IMR-90 (cell line): ENCODE results near the gene SLC66A3. TPM values are rescaled to one million over a fixed set of nuclear protein-coding genes. Genes with fewer than 3 reads are reported as not detected.
A peak's percentile ranks its signal among the peaks of the same experiment; 100 is the strongest.

Experiments
- ATAC-seq: fragments of 200-7000 bp; cut with Tn5 transposase; 2 replicates; pipeline ENCODE4 v1.9.1; 2020; ENCODE audit warnings: low read depth, mild to moderate bottlenecking, moderate library complexity
- BruUV-seq: library from RNA; stranded (reverse); fragments of 400-500 nt; replicated peaks from 2 replicates; lab custom pipeline; 2021; lab: Mats Ljungman, UMichigan
- CTCF ChIA-PET: fragments of 300-600 bp; formaldehyde crosslinking; extraction: SDS; loops from one replicate; lab custom pipeline; 2021; ENCODE audit warnings: antibody characterized with exemption; lab: Yijun Ruan, JAX
- POLR2A ChIA-PET: fragments of 300-600 bp; sonication (Branson Sonifier 250); formaldehyde crosslinking; loops from one replicate; lab custom pipeline; 2022; ENCODE audit warnings: antibody characterized with exemption; ENCODE audit not compliant: unreplicated experiment; lab: Charles Lee
- DNase-seq: peaks from one replicate; pipeline ENCODE4 v3.0.0; 2013
- H2AFZ ChIP-seq: replicated peaks from 2 replicates; pipeline ENCODE3; 2013; ENCODE audit warnings: low read length, mild to moderate bottlenecking; ENCODE audit not compliant: poor library complexity
- H2AK5ac ChIP-seq: 2 replicates; pipeline ENCODE4 v1.6.1; 2013; ENCODE audit warnings: low read depth, low read length, inconsistent platforms
- H2AK9ac ChIP-seq: replicated peaks from 2 replicates; pipeline ENCODE3; 2013; ENCODE audit warnings: mild to moderate bottlenecking, low read depth, low read length, moderate library complexity; ENCODE audit not compliant: poor library complexity
- H2BK120ac ChIP-seq: 2 replicates; pipeline ENCODE4 v1.6.1; 2013; ENCODE audit warnings: low read depth, low read length, inconsistent platforms
- H2BK15ac ChIP-seq: 3 replicates; pipeline ENCODE4 v1.6.1; 2013; ENCODE audit warnings: low read depth, low read length, inconsistent platforms
- H2BK20ac ChIP-seq: 2 replicates; pipeline ENCODE4 v1.6.1; 2013; ENCODE audit warnings: low read depth, mild to moderate bottlenecking, inconsistent platforms, low read length, moderate library complexity
- H2BK5ac ChIP-seq: 2 replicates; pipeline ENCODE4 v1.6.1; 2013; ENCODE audit warnings: mild to moderate bottlenecking, low read depth, low read length, inconsistent platforms; ENCODE audit not compliant: poor library complexity, severe bottlenecking
- H3K14ac ChIP-seq: replicated peaks from 2 replicates; pipeline ENCODE4 v1.6.1; 2013; ENCODE audit warnings: low read depth, low read length, inconsistent platforms
- H3K18ac ChIP-seq: 2 replicates; pipeline ENCODE4 v1.6.1; 2013; ENCODE audit warnings: low read depth, low read length, control low read depth
- H3K23ac ChIP-seq: 2 replicates; pipeline ENCODE4 v1.6.1; 2013; ENCODE audit warnings: low read depth, low read length, inconsistent platforms
- H3K27ac ChIP-seq: 2 replicates; pipeline ENCODE4 v1.5.1; 2013; ENCODE audit warnings: mild to moderate bottlenecking, control low read depth, low read length; ENCODE audit not compliant: insufficient read depth
- H3K27me3 ChIP-seq: 2 replicates; pipeline ENCODE4 v1.6.1; 2013; ENCODE audit warnings: low read length; ENCODE audit not compliant: control insufficient read depth, insufficient read depth
- H3K36me3 ChIP-seq: 2 replicates; pipeline ENCODE4 v1.6.1; 2013; ENCODE audit warnings: low read length, mixed read lengths; ENCODE audit not compliant: control insufficient read depth, insufficient read depth
- H3K4ac ChIP-seq: 2 replicates; pipeline ENCODE4 v1.6.1; 2013; ENCODE audit warnings: low read depth, low read length, inconsistent platforms
- H3K4me1 ChIP-seq: 2 replicates; pipeline ENCODE4 v1.6.1; 2013; ENCODE audit warnings: low read length, mixed read lengths; ENCODE audit not compliant: control insufficient read depth, insufficient read depth
- H3K4me2 ChIP-seq: 2 replicates; pipeline ENCODE4 v1.6.1; 2013; ENCODE audit warnings: low read depth, mild to moderate bottlenecking, control low read depth, low read length, moderate library complexity
- H3K4me3 ChIP-seq: 2 replicates; pipeline ENCODE4 v1.5.1; 2013; ENCODE audit warnings: low read depth, mild to moderate bottlenecking, control low read depth, low read length, moderate library complexity; ENCODE audit not compliant: insufficient read depth
- H3K56ac ChIP-seq: 2 replicates; pipeline ENCODE4 v1.6.1; 2013; ENCODE audit warnings: low read length, inconsistent platforms; ENCODE audit not compliant: insufficient read depth; ENCODE audit errors: extremely low read depth
- H3K79me1 ChIP-seq, 2 experiments: 2 replicates each; pipeline ENCODE4 v1.6.1; 2013; ENCODE audit warnings: low read length in 2 of 2, inconsistent platforms in 1 of 2, low read depth in 1 of 2
- H3K9ac ChIP-seq: 2 replicates; pipeline ENCODE4 v1.6.1; 2013; ENCODE audit warnings: low read depth, low read length, control low read depth
- H3K9me1 ChIP-seq: 2 replicates; pipeline ENCODE4 v1.6.1; 2013; ENCODE audit warnings: low read length, inconsistent platforms; ENCODE audit not compliant: insufficient read depth
- H3K9me3 ChIP-seq: 2 replicates; pipeline ENCODE4 v1.6.1; 2013; ENCODE audit warnings: low read length; ENCODE audit not compliant: control insufficient read depth, insufficient read depth
- H4K20me1 ChIP-seq: 2 replicates; pipeline ENCODE4 v1.6.1; 2013; ENCODE audit warnings: low read length, inconsistent platforms; ENCODE audit not compliant: insufficient read depth
- H4K5ac ChIP-seq: 2 replicates; pipeline ENCODE4 v1.6.1; 2013; ENCODE audit warnings: mild to moderate bottlenecking, low read depth, low read length, control low read depth
- H4K8ac ChIP-seq, 2 experiments: 2 replicates each; pipeline ENCODE4 v1.6.1; 2013; ENCODE audit warnings: low read depth in 2 of 2, low read length in 2 of 2, control low read depth in 1 of 2, inconsistent platforms in 1 of 2
- H4K91ac ChIP-seq: 2 replicates; pipeline ENCODE4 v1.6.1; 2013; ENCODE audit warnings: low read depth, low read length, inconsistent platforms; ENCODE audit not compliant: insufficient read depth
- FOS ChIP-seq: fragments of 150-350 bp; IDR thresholded peaks from 2 replicates; pipeline ENCODE4 v1.6.1; 2016; ENCODE audit warnings: low read depth, low read length
- RFX5 ChIP-seq: IDR thresholded peaks from 2 replicates; pipeline ENCODE4 v1.8.0; 2012; ENCODE audit warnings: low read depth, mild to moderate bottlenecking, low read length, moderate library complexity
- WGBS, 2 experiments: methylation state at CpG; one replicate each; pipeline versions ENCODE4 v1.1.5 to v1.1.7; 2013; ENCODE audit warnings: missing lambda C conversion rate in 2 of 2; ENCODE audit not compliant: insufficient read length in 1 of 2; ENCODE audit errors: extremely low coverage in 2 of 2; 5-methylcytosine and 5-hydroxymethylcytosine counted together
- dilution Hi-C: fragments of 300-500 bp; cut with HindIII; formaldehyde crosslinking; loops from one replicate; pipeline ENCODE4 v1.14.3; 2018; ENCODE audit warnings: low sequenced_read_pairs; ENCODE audit not compliant: unreplicated experiment
- in situ Hi-C: fragments of 300-500 bp; cut with MboI; formaldehyde crosslinking; loops from 3 replicates; pipeline ENCODE4 v1.14.3; 2019; ENCODE audit warnings: low sequenced_read_pairs, inconsistent platforms, mixed read lengths
- intact Hi-C: fragments of 100-400 bp; cut with micrococcal nuclease; formaldehyde crosslinking; loops from 2 replicates; pipeline ENCODE4 v1.10.0; 2022
- polyA plus RNA-seq, 3 experiments: library from polyadenylated mRNA; depleted of rRNA; stranded (reverse); fragments of >200 nt; gene quantifications; 2 replicates each; pipeline ENCODE4 v1.2.3, GENCODE V29; 2012; ENCODE audit warnings: low replicate concordance in 1 of 3
- total RNA-seq: library from RNA; depleted of rRNA; stranded (reverse); fragments of >200 nt; gene quantifications from 2 replicates; pipeline ENCODE4 v1.2.3, GENCODE V29; 2012
- TF ChIP-seq, protein P1 (sequence below): fragments of 150-350 bp; IDR thresholded peaks from 2 replicates; pipeline ENCODE4 v1.6.1; 2017; ENCODE audit warnings: mild to moderate bottlenecking, antibody characterized with exemption, low read length, low read depth

Gene SLC66A3
- total and polyA plus RNA-seq, 2 of the 4 experiments (the other 2 are of a cell fraction), result 18.1 to 25.2 TPM

DNA sequence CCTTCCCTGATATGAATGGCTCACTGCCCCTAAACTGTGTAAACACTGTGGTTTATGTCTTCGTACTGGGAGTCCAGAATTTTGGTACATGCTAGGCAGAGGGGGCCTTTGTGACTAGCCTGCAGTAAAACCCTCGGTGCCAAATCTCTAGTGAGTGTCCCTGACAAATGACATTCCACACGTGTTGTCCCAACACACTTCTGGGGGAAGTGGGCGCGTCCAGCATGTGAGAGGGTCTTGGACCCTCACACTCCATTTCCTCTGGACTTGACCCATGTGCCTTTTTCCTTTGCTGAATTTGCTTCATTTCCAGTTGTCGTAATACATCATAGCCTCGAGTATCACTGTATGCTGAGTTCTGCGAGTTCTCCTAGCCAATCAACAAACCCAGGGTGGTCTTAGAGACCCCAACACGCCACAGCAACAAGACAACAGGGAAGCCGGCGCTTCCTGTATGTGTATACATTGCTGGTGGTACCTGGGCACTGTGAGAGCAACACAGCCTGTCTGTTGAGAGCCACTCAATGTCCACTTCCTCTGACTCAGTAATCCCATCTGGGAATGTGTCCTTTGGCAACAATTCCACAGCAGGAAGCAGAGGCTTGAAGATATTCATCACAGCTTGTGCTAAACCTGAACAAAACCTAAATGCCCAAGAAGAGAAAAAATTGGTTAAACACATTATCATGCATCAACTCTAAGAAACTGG is 26.9 kb upstream of the SLC66A3 start:
- no peak overlapping the region for H3K9ac ChIP-seq
- no peak overlapping the region for H4K5ac ChIP-seq
- intact Hi-C loops (no loop called here), dilution Hi-C loops (no loop called here), in situ Hi-C loops (loop anchor here (25.0 kb wide), 1 partner anchor 634 kb away; no protein-coding TSS in a partner anchor)
- H2AK9ac ChIP-seq, result peak overlapping the region; percentile 39
- BruUV-seq, result no TSS peak
- H2BK20ac ChIP-seq, result peak overlapping the region; percentile 72; the same call in 1 of the 2 replicates
- no peak overlapping the region for H3K27ac ChIP-seq
- TF ChIP-seq RFX5 (no peak), FOS (no peak)
- TF ChIP-seq, protein P1, sequence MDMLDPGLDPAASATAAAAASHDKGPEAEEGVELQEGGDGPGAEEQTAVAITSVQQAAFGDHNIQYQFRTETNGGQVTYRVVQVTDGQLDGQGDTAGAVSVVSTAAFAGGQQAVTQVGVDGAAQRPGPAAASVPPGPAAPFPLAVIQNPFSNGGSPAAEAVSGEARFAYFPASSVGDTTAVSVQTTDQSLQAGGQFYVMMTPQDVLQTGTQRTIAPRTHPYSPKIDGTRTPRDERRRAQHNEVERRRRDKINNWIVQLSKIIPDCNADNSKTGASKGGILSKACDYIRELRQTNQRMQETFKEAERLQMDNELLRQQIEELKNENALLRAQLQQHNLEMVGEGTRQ, result no peak
- H4K91ac ChIP-seq, result 0 out of 2 replicates have a peak overlapping the region, but pooled peaks have one; percentile 2
- peaks cover 8% of the 10 kb centered on the region for H3K4me1 ChIP-seq
- no peaks in the 10 kb centered on the region for H3K9me3 ChIP-seq
- peak overlapping the region; percentile 75; the same call in 1 of the 2 replicates for H2AK5ac ChIP-seq
- H3K14ac ChIP-seq, result peak overlapping the region; percentile 47; the same call in 1 of the 2 replicates
- ATAC-seq (no peak), DNase-seq (peak; percentile 76)
- H2BK120ac ChIP-seq, result peak overlapping the region; percentile 59; the same call in 1 of the 2 replicates
- no peak overlapping the region for H2BK5ac ChIP-seq
- WGBS, 2 experiments, result no CpG with 5 or more reads among the region's 11 CpGs
- H3K9me1 ChIP-seq, result peaks cover 5% of the 10 kb centered on the region; the same call in 1 of the 2 replicates
- H3K27me3 ChIP-seq, result no peaks in the 10 kb centered on the region
- no peaks in the 10 kb centered on the region for H4K20me1 ChIP-seq
- no peak overlapping the region for H3K23ac ChIP-seq
- no peaks in the 10 kb centered on the region for H3K36me3 ChIP-seq
- CTCF ChIA-PET, result interaction anchor here (0.8 to 2.0 kb wide), 3 partner anchors 55 to 296 kb away, joined by 3 to 5 read pairs (median 3); no protein-coding TSS in a partner anchor
- no peak overlapping the region for H3K4me2 ChIP-seq
- peak overlapping the region; percentile 42; the same call in 1 of the 2 replicates for H3K4ac ChIP-seq
- H4K8ac ChIP-seq, result peak overlapping the region in 1 of 2 experiments; percentile 67; a peak in 1 of 4 replicates
- no peak overlapping the region for H3K4me3 ChIP-seq
- POLR2A ChIA-PET, result no interaction called here
- H2BK15ac ChIP-seq, result 0 out of 3 replicates have a peak overlapping the region, but pooled peaks have one; percentile 12
- no peak overlapping the region for H3K18ac ChIP-seq
- H3K56ac ChIP-seq, result no peak overlapping the region
- peak overlapping the region; percentile 83 for H2AFZ ChIP-seq
- no peaks in the 10 kb centered on the region for H3K79me1 ChIP-seq
